ENCODE data around the gene ZNF738. TPM values are rescaled to one million over a fixed set of nuclear protein-coding genes. Genes with fewer than 3 reads are reported as not detected.
"Not testable (repeated sequence)": the region's sequence is repeated elsewhere in the genome, so short reads cannot be mapped to it uniquely, and the experiment has no call there.

ZNF738 gene
- polyA plus RNA-seq (2011; rRNA removed) (1.5 and 2.6 TPM in 2 replicates), polyA plus RNA-seq (2017; fragmentation: RNase III; extraction: RNeasy Plus Mini Kit Qiagen cat#74134 plus additional on column Dnase treatment) (1.7 to 2.8 TPM (median 2.4 TPM) in 3 replicates), polyA minus RNA-seq (2011; rRNA and poly(A)+ RNA removed) (0.92 and 0.99 TPM in 2 replicates)
- polyA plus RNA-seq (2012; cell fraction: cytosol; rRNA removed), result 1.7 and 1.8 TPM in 2 replicates
- polyA plus RNA-seq (2012; cell fraction: nucleus; rRNA removed), result 1.5 and 3.0 TPM in 2 replicates

- Histone ChIP-seq H3K4me3 (peak within 1 kb of the TSS; percentile 40), H3K4me1 (no peaks in the 10 kb centered on the region), H3K4me2 (peak within 1 kb of the TSS; percentile 19; the same call in 1 of the 3 replicates), H3K9me3 (peaks cover 2% of the 10 kb centered on the region; the same call in 2 of the 3 replicates), H3K27ac (peak within 1 kb of the TSS in 1 of 2 experiments; percentile 67; a peak in 2 of 6 replicates)
- FAIRE-seq (no peak), ATAC-seq (peak; percentile 59 to 99; a peak in 5 of 6 replicates), DNase-seq (ENCODE audit: low read depth in 1 of 2, low spot score in 1 of 2) (peak; percentile 3 to 75)
- TF ChIP-seq RNF2 (IDR thresholded peaks at IDR 0.05; ENCODE audit: borderline replicate concordance, low read depth) (no peak), MAFK (IDR thresholded peaks at IDR 0.05; ENCODE audit: partially characterized antibody) (no peak), NPAS2 (CRISPR knock-in tag; IDR thresholded peaks at IDR 0.05; ENCODE audit: borderline replicate concordance) (no peak), CHD2 (IDR thresholded peaks at IDR 0.05; ENCODE audit: low read length, partially characterized antibody) (no peak), MYC (IDR thresholded peaks at IDR 0.05; ENCODE audit: borderline replicate concordance, low read length) (no peak), JUNB (IDR thresholded peaks at IDR 0.05) (no peak), BHLHE40 (IDR thresholded peaks at IDR 0.05; ENCODE audit: low read depth, low read length) (no peak), POLR2AphosphoS2 (conservative IDR thresholded peaks at IDR 0.05; ENCODE audit: low read length) (no peak), HOXB5 (CRISPR knock-in tag; IDR thresholded peaks at IDR 0.05) (no peak), EP300 (IDR thresholded peaks at IDR 0.05) (no peak), ESRRA (IDR thresholded peaks at IDR 0.05; ENCODE audit: borderline replicate concordance, low read length) (no peak)
- TF ChIP-seq, protein P1, sequence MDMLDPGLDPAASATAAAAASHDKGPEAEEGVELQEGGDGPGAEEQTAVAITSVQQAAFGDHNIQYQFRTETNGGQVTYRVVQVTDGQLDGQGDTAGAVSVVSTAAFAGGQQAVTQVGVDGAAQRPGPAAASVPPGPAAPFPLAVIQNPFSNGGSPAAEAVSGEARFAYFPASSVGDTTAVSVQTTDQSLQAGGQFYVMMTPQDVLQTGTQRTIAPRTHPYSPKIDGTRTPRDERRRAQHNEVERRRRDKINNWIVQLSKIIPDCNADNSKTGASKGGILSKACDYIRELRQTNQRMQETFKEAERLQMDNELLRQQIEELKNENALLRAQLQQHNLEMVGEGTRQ (IDR thresholded peaks at IDR 0.05), result no peak
- TF ChIP-seq, protein P2, sequence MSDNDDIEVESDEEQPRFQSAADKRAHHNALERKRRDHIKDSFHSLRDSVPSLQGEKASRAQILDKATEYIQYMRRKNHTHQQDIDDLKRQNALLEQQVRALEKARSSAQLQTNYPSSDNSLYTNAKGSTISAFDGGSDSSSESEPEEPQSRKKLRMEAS (IDR thresholded peaks at IDR 0.05), result no peak
- TF ChIP-seq, protein P3, sequence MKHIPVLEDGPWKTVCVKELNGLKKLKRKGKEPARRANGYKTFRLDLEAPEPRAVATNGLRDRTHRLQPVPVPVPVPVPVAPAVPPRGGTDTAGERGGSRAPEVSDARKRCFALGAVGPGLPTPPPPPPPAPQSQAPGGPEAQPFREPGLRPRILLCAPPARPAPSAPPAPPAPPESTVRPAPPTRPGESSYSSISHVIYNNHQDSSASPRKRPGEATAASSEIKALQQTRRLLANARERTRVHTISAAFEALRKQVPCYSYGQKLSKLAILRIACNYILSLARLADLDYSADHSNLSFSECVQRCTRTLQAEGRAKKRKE (CRISPR knock-in tag; IDR thresholded peaks at IDR 0.05; ENCODE audit: low read depth), result no peak
- ChIA-PET POLR2A (no interaction called here), CTCF (interaction anchor here (1.0 kb wide), 1 partner anchor 10 kb away, joined by 3 read pairs; no protein-coding TSS in a partner anchor)
- no CpG with 5 or more reads among the region's 36 CpGs for WGBS (ENCODE audit: missing lambda C conversion rate)
Measured at GRCh38 chr19:21358768-21359451, at the start of gene ZNF738. Gene ZNF738, plus strand, starts transcription at chr19:21359000. Its CDS starts 141 bp downstream, at chr19:21359141.

- 77% methylated on average over 2 of the region's 2 CpGs for WGBS (ENCODE audit: missing lambda C conversion rate)
- CTCF ChIA-PET; H3K4me1 ChIP-seq; H3K27ac ChIP-seq; H3K4me2 ChIP-seq; FAIRE-seq; DNase-seq (ENCODE audit: low read depth in 1 of 2, low spot score in 1 of 2); ATAC-seq; H3K4me3 ChIP-seq: not testable (repeated sequence)
- POLR2A ChIA-PET, result interaction anchor here (1.1 kb wide), 1 partner anchor 16 kb away, joined by 7 read pairs; the partner anchor contains the start of gene ZNF708
- H3K9me3 ChIP-seq, result peaks cover 22% of the 10 kb centered on the region; the same call in 2 of the 3 replicates
Measured at GRCh38 chr19:21312807-21313206, 46.0 kb upstream of the ZNF738 start.

DNA sequence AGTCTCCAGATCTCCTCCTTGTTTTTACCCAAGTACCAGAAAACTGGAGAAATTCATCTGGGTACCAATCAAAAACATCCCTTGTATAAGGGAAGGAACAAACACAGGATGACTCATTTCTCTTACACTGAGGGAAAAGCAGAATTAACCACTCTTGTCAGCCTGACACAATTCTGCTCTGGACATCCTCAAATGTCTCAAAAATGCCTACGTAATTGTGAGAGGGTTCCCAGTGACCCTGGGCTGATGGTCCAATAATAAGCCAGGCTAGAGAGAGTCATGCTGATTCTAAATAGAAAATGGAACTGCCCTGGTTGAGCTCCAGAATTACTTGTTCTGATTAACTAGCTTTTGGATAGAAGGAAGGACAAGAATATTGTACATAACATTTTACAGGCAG is 44.1 kb upstream of the ZNF738 start:
- Histone ChIP-seq H3K4me1 (no peaks in the 10 kb centered on the region), H3K4me2 (no peak overlapping the region), H3K9me3 (peaks cover 31% of the 10 kb centered on the region; the same call in 2 of the 3 replicates), H3K4me3 (no peak overlapping the region), H3K27ac (no peak overlapping the region)
- ChIA-PET CTCF (no interaction called here), POLR2A (no interaction called here)
- ATAC-seq (no peak), DNase-seq (ENCODE audit: low read depth in 1 of 2, low spot score in 1 of 2) (no peak), FAIRE-seq (no peak)
- 89% methylated on average over 1 of the region's 1 CpG for WGBS (ENCODE audit: missing lambda C conversion rate)
- TF ChIP-seq, protein P2 (IDR thresholded peaks at IDR 0.05), result no peak
- TF ChIP-seq, protein P4, sequence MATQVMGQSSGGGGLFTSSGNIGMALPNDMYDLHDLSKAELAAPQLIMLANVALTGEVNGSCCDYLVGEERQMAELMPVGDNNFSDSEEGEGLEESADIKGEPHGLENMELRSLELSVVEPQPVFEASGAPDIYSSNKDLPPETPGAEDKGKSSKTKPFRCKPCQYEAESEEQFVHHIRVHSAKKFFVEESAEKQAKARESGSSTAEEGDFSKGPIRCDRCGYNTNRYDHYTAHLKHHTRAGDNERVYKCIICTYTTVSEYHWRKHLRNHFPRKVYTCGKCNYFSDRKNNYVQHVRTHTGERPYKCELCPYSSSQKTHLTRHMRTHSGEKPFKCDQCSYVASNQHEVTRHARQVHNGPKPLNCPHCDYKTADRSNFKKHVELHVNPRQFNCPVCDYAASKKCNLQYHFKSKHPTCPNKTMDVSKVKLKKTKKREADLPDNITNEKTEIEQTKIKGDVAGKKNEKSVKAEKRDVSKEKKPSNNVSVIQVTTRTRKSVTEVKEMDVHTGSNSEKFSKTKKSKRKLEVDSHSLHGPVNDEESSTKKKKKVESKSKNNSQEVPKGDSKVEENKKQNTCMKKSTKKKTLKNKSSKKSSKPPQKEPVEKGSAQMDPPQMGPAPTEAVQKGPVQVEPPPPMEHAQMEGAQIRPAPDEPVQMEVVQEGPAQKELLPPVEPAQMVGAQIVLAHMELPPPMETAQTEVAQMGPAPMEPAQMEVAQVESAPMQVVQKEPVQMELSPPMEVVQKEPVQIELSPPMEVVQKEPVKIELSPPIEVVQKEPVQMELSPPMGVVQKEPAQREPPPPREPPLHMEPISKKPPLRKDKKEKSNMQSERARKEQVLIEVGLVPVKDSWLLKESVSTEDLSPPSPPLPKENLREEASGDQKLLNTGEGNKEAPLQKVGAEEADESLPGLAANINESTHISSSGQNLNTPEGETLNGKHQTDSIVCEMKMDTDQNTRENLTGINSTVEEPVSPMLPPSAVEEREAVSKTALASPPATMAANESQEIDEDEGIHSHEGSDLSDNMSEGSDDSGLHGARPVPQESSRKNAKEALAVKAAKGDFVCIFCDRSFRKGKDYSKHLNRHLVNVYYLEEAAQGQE (IDR thresholded peaks at IDR 0.05), result no peak
- TF ChIP-seq SREBF2 (IDR thresholded peaks at IDR 0.05), result no peak
- TF ChIP-seq EHF (CRISPR knock-in tag; IDR thresholded peaks at IDR 0.05), result no peak
- TF ChIP-seq RFX5 (IDR thresholded peaks at IDR 0.05), result no peak
- TF ChIP-seq, protein P3 (CRISPR knock-in tag; IDR thresholded peaks at IDR 0.05; ENCODE audit: low read depth), result no peak
- TF ChIP-seq GATA3 (IDR thresholded peaks at IDR 0.05; ENCODE audit: borderline replicate concordance), result no peak
- TF ChIP-seq MYC (IDR thresholded peaks at IDR 0.05; ENCODE audit: borderline replicate concordance, low read length), result no peak
- TF ChIP-seq TP53 (CRISPR knock-in tag; IDR thresholded peaks at IDR 0.05), result no peak
- TF ChIP-seq, protein P5, sequence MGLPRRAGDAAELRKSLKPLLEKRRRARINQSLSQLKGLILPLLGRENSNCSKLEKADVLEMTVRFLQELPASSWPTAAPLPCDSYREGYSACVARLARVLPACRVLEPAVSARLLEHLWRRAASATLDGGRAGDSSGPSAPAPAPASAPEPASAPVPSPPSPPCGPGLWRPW (IDR thresholded peaks at IDR 0.05), result no peak
- no peak for TF ChIP-seq CHD4 (IDR thresholded peaks at IDR 0.05; ENCODE audit: borderline replicate concordance)
- no peak for TF ChIP-seq KDM5A (IDR thresholded peaks at IDR 0.05)
- no peak for TF ChIP-seq TFCP2L1 (CRISPR knock-in tag; IDR thresholded peaks at IDR 0.05)
- no peak for TF ChIP-seq HEYL (CRISPR knock-in tag; IDR thresholded peaks at IDR 0.05)
